Karpas-422 (cell line): Measurements from ENCODE around the gene C16orf74. TPM values are rescaled to one million over a fixed set of nuclear protein-coding genes. Genes with fewer than 3 reads are reported as not detected.

Experiments
- DNase-seq: peaks from one replicate; pipeline ENCODE4 v3.0.0-alpha.2; 2015
- H2AFZ ChIP-seq: fragments of 200-600 bp; sonication (generic); 2 replicates; pipeline ENCODE4 v1.6.1; 2014; ENCODE audit warnings: antibody characterized with exemption, low read length, mixed read lengths
- H3K27ac ChIP-seq: fragments of 200-600 bp; sonication (generic); 2 replicates; pipeline ENCODE4 v1.5.1; 2014; ENCODE audit warnings: mild to moderate bottlenecking, low read length, moderate library complexity
- H3K27me3 ChIP-seq: fragments of 200-600 bp; sonication (generic); 2 replicates; pipeline ENCODE4 v1.6.1; 2014; ENCODE audit warnings: low read length, mixed read lengths
- H3K36me3 ChIP-seq: fragments of 200-600 bp; sonication (generic); 2 replicates; pipeline ENCODE4 v1.6.1; 2014; ENCODE audit warnings: low read length, mixed read lengths; ENCODE audit not compliant: insufficient read depth
- H3K4me1 ChIP-seq: fragments of 200-600 bp; sonication (generic); 2 replicates; pipeline ENCODE4 v1.6.1; 2014; ENCODE audit warnings: mild to moderate bottlenecking, low read length, mixed read lengths
- H3K4me2 ChIP-seq: fragments of 200-600 bp; sonication (generic); 2 replicates; pipeline ENCODE4 v1.6.1; 2014; ENCODE audit warnings: low read length, low read depth, mild to moderate bottlenecking; ENCODE audit not compliant: poor library complexity, severe bottlenecking
- H3K4me3 ChIP-seq: fragments of 200-600 bp; sonication (generic); 2 replicates; pipeline ENCODE4 v1.5.1; 2014; ENCODE audit warnings: mild to moderate bottlenecking, antibody characterized with exemption, low read length, mixed read lengths
- H3K79me2 ChIP-seq: fragments of 200-600 bp; sonication (generic); 2 replicates; pipeline ENCODE4 v1.6.1; 2014; ENCODE audit warnings: mild to moderate bottlenecking, low read length, mixed read lengths
- H3K9ac ChIP-seq: fragments of 200-600 bp; sonication (generic); 2 replicates; pipeline ENCODE4 v1.6.0; 2014; ENCODE audit warnings: low read length
- H3K9me2 ChIP-seq: fragments of 200-600 bp; sonication (generic), shearing (Covaris generic); replicated peaks from 2 replicates; pipeline ENCODE4 v1.6.0; 2014; ENCODE audit warnings: mild to moderate bottlenecking, low read length, moderate library complexity; ENCODE audit not compliant: insufficient read depth
- H3K9me3 ChIP-seq: fragments of 300-700, 200-600 bp; sonication (generic); 2 replicates; pipeline ENCODE4 v1.6.1; 2014; ENCODE audit warnings: low read length, mixed read lengths
- H4K20me1 ChIP-seq: fragments of 200-600 bp; sonication (generic); 2 replicates; pipeline ENCODE4 v1.6.1; 2014; ENCODE audit warnings: mild to moderate bottlenecking, antibody characterized with exemption, low read length, low read depth; ENCODE audit not compliant: insufficient read depth
- total RNA-seq: library from RNA; depleted of rRNA; stranded (reverse); fragments of >200 nt; shearing (Covaris generic); gene quantifications from 2 replicates; pipeline ENCODE4 v1.2.3, GENCODE V29; 2014; ENCODE audit warnings: low replicate concordance

Gene C16orf74
- total RNA-seq, 1 experiment from 2014 or later, result 13.3 TPM

DNA sequence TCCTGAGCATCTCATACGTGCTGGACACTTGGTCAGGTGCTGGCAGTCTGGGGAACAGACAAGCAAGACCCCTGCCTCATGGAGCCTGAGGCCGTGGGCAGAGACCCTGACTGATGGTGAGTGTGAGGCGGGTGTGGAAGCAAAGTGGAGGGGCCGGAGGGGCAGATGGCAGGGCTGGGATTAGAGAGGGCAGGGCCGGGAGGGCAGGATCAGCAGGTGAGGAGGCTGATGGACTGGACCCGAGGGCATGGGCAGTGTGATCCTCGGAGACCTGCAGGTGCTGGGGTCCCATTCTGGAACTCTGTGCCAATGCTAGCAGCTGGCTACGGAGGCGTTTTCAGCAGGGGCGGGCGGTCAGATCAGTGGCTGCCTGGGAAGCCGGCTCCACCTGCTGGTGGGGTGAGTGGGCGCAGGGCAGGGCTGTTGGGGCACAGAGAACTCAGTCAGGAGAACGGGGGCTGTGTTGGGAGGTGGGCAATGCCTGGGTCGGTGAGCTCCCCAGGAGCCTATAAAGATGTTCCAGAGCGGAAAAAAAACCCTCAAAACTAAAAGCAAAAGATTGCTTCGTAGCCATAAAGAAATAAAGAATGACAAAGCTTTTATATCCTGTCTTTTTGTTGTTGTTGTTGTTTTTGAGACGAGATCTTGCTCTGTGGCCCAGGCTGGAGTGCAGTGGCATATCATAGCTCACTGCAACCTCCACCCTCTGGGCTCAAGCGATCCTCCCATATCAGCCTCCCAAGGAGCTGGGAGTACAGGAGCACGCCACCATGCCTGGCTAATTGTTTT lies 8.9 kb upstream of the C16orf74 start:
- no peak overlapping the region for H3K4me3 ChIP-seq
- H3K4me1 ChIP-seq, result peaks cover 54% of the 10 kb centered on the region
- no peaks in the 10 kb centered on the region for H3K79me2 ChIP-seq
- peak overlapping the region; percentile 19 for H3K9ac ChIP-seq
- no peaks in the 10 kb centered on the region for H3K36me3 ChIP-seq
- H3K9me2 ChIP-seq, result no peaks in the 10 kb centered on the region
- H3K27ac ChIP-seq, result no peak overlapping the region
- DNase-seq, result peak; percentile 90
- H3K9me3 ChIP-seq, result no peaks in the 10 kb centered on the region
- H3K27me3 ChIP-seq, result no peaks in the 10 kb centered on the region
- H3K4me2 ChIP-seq, result peak overlapping the region; percentile 48
- H2AFZ ChIP-seq, result no peak overlapping the region
- peaks cover 14% of the 10 kb centered on the region; the same call in 1 of the 2 replicates for H4K20me1 ChIP-seq

DNA sequence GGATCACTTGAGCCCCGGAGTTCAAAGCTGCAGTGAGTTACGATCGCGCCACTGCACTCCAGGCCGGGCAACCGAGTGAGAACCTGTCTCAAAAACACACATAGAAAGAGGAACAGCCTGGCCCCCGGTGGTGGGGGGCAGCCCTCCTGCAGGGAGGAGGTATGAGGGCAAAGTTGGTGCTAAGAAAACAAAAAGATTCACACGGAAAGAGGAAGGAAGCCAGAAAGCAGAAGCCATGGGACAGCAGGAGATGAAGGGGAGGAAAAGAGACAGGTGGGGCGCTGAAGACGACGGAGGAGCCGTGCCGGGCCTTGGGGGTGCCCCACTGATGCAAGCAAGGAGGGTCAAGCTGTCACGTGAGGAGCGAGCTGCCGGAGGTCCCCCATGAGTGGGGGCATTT lies 8.2 kb upstream of the C16orf74 start:
- no peak overlapping the region for H3K4me3 ChIP-seq
- H3K27me3 ChIP-seq, result no peaks in the 10 kb centered on the region
- H3K79me2 ChIP-seq, result no peaks in the 10 kb centered on the region
- H2AFZ ChIP-seq, result no peak overlapping the region
- peak; percentile 77 for DNase-seq
- peak overlapping the region; percentile 48 for H3K4me2 ChIP-seq
- H3K27ac ChIP-seq, result no peak overlapping the region
- H3K9me2 ChIP-seq, result no peaks in the 10 kb centered on the region
- peak overlapping the region; percentile 19 for H3K9ac ChIP-seq
- H3K36me3 ChIP-seq, result no peaks in the 10 kb centered on the region
- H3K9me3 ChIP-seq, result no peaks in the 10 kb centered on the region
- H4K20me1 ChIP-seq, result peaks cover 14% of the 10 kb centered on the region; the same call in 1 of the 2 replicates
- H3K4me1 ChIP-seq, result peaks cover 61% of the 10 kb centered on the region

DNA sequence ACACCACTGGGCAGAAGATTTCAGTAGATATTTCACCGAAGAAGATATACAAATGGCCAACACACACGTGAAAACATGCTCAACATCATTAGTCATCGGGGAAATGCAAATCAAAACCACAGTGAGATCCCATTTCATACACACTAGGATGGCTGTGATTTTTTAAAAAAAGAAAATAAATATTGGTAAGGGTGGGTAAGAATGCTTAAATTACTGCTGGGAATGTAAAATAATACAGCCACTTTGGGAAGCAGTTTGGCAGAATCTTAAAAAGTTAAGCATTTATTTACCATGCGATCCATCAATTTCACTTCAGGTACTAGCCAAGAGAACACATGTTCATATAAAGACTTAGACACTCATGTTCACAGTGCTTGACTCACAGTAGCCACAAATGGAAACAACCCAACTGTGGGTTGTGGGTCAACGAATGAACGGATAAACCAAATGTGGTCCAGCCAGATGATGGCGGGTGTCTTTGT lies 6.5 kb upstream of the C16orf74 start:
- H3K9me3 ChIP-seq, result no peaks in the 10 kb centered on the region
- H3K79me2 ChIP-seq, result no peaks in the 10 kb centered on the region
- DNase-seq, result peak; percentile 72
- H3K4me1 ChIP-seq, result peaks cover 78% of the 10 kb centered on the region
- H3K9ac ChIP-seq, result no peak overlapping the region
- H3K27me3 ChIP-seq, result no peaks in the 10 kb centered on the region
- H4K20me1 ChIP-seq, result peaks cover 11% of the 10 kb centered on the region; the same call in 1 of the 2 replicates
- H3K4me3 ChIP-seq, result 0 out of 2 replicates have a peak overlapping the region, but pooled peaks have one; percentile 63
- no peaks in the 10 kb centered on the region for H3K9me2 ChIP-seq
- H3K27ac ChIP-seq, result peak overlapping the region; percentile 96; the same call in 1 of the 2 replicates
- H3K36me3 ChIP-seq, result no peaks in the 10 kb centered on the region
- H2AFZ ChIP-seq, result no peak overlapping the region
- H3K4me2 ChIP-seq, result peak overlapping the region; percentile 91

DNA sequence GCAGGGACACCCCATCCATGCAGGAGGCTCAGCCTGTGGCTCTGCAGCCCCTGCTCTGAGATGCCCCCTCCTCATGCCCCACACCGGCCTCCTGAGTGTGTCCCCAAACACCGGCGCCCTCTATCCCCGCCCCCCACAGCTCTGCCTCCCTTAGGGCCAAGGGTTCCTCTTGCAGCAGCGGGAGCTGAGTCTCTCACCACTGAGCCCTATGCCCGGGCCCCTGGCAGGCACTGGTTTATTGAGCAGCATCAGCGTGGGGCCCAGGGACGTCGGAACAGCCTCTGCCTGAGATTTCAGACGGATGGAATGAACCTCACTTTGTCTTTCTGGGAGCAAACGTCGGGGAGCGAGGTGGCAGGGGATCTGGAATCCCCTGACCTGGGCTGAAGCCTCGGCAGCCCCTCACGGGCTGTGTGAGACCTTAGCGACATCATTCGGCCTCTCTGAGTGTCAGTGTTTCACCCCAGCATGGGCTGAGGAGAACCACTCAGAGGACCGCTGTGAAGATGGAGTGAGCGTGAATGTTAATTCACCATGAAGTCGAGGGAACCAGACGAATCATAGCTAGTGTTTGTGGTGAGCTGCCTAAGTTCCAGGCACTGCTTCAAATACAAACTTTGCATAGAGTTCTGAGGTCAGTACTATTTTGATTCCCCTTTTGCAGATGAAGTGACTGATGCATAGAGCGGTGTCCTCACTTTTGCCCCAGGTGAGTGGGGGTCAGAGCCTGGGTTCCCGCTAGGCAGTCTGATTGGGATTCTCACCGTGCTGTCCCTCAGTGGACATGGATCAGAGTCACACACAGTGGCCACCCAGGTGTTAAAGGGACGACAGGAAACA lies 5.3 kb upstream of the C16orf74 start:
- no peak overlapping the region for H2AFZ ChIP-seq
- peaks cover 86% of the 10 kb centered on the region for H3K4me1 ChIP-seq
- DNase-seq, result peak; percentile 87
- peak overlapping the region; percentile 96 for H3K27ac ChIP-seq
- no peaks in the 10 kb centered on the region for H3K36me3 ChIP-seq
- no peaks in the 10 kb centered on the region for H3K9me2 ChIP-seq
- peak overlapping the region; percentile 73 for H3K9ac ChIP-seq
- H3K4me2 ChIP-seq, result peak overlapping the region; percentile 91
- H3K79me2 ChIP-seq, result no peaks in the 10 kb centered on the region
- no peaks in the 10 kb centered on the region for H3K9me3 ChIP-seq
- peak overlapping the region; percentile 63 for H3K4me3 ChIP-seq
- H4K20me1 ChIP-seq, result peaks cover 9% of the 10 kb centered on the region; the same call in 1 of the 2 replicates
- H3K27me3 ChIP-seq, result no peaks in the 10 kb centered on the region

DNA sequence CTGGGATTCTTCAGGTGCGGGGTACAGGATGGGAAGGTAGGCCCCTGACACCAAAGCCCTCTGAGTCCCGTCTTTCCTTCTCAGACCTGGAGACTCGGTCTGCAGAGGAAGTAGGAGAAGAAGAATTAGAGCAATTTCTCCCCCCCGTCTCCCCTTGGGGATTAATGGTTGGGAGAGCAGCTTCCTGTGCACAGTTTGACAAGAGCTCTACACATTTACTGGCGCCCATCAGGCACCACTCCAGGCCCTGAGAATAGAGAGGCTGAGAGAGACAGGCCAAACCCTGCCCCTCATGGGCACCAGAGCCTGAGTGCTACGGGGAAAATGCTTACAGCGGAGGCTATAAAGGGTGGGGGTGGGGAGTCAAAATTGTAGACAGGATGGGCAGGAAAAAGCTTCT lies 3.5 kb upstream of the C16orf74 start:
- H3K9me2 ChIP-seq, result no peaks in the 10 kb centered on the region
- H3K4me1 ChIP-seq, result peaks cover 97% of the 10 kb centered on the region
- no peaks in the 10 kb centered on the region for H3K36me3 ChIP-seq
- H3K9me3 ChIP-seq, result no peaks in the 10 kb centered on the region
- peak overlapping the region; percentile 91 for H3K4me2 ChIP-seq
- peak; percentile 92 for DNase-seq
- H3K27ac ChIP-seq, result peak overlapping the region; percentile 96
- peak overlapping the region; percentile 48 for H3K4me3 ChIP-seq
- no peaks in the 10 kb centered on the region for H3K27me3 ChIP-seq
- H2AFZ ChIP-seq, result no peak overlapping the region
- H4K20me1 ChIP-seq, result peaks cover 14% of the 10 kb centered on the region; the same call in 1 of the 2 replicates
- peak overlapping the region; percentile 73 for H3K9ac ChIP-seq
- no peaks in the 10 kb centered on the region for H3K79me2 ChIP-seq

DNA sequence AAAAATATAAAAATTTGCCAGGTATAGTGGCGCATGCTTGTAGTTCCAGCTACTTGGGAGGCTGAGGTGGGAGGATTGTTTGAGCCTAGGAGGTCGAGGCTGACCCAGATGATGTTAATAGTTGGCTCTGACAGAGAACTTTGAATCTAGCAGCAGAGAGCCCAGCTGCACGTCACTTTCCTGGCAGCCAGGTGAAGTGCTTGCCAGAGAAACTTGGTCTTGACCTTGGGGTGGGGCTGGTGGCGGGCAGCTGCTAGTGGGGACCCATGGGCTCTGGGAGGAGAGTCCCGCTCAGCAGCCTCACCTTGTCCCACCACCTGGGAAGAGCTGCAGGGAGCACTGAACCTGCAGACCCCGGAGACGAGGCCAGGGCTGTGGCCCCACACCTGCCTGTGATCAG lies 3.1 kb upstream of the C16orf74 start:
- Histone ChIP-seq H3K79me2 (no peaks in the 10 kb centered on the region), H4K20me1 (peaks cover 12% of the 10 kb centered on the region; the same call in 1 of the 2 replicates), H3K9ac (peak overlapping the region; percentile 73), H3K27me3 (no peaks in the 10 kb centered on the region), H3K27ac (peak overlapping the region; percentile 96), H3K4me1 (peaks cover 93% of the 10 kb centered on the region), H2AFZ (no peak overlapping the region), H3K9me2 (no peaks in the 10 kb centered on the region), H3K4me2 (peak overlapping the region; percentile 91), H3K4me3 (peak overlapping the region; percentile 48), H3K36me3 (no peaks in the 10 kb centered on the region), H3K9me3 (no peaks in the 10 kb centered on the region)
- peak; percentile 64 for DNase-seq

DNA sequence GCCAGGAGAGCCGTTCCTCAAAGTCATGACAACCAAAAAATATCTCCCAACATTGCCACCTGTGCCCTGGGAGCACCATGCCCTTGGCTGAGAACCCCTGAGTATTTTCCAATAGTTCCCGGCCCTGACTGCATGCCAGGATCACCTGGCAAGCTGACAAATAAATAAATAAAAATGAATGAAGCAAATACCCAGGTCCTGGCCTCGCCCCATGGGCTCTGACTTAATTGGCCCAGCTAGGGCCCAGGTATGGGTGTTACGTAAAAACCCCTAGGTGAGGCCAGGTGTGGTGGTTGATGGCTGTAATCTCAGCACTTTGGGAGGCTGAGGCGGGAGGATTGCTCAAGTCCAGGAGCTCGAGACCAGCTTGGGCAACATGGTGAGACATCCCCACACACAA lies 2.7 kb upstream of the C16orf74 start:
- H3K27ac ChIP-seq, result peak overlapping the region; percentile 96
- H3K79me2 ChIP-seq, result no peaks in the 10 kb centered on the region
- no peaks in the 10 kb centered on the region for H3K9me3 ChIP-seq
- H3K4me3 ChIP-seq, result peak overlapping the region; percentile 48
- peaks cover 90% of the 10 kb centered on the region for H3K4me1 ChIP-seq
- no peaks in the 10 kb centered on the region for H3K36me3 ChIP-seq
- H3K27me3 ChIP-seq, result no peaks in the 10 kb centered on the region
- peak overlapping the region; percentile 91 for H3K4me2 ChIP-seq
- H3K9ac ChIP-seq, result peak overlapping the region; percentile 73
- no peak overlapping the region for H2AFZ ChIP-seq
- peaks cover 12% of the 10 kb centered on the region; the same call in 1 of the 2 replicates for H4K20me1 ChIP-seq
- no peak for DNase-seq
- H3K9me2 ChIP-seq, result no peaks in the 10 kb centered on the region
